Common myeloid progenitor, CD34-positive (primary cell): ENCODE measurements around the gene STIM1.
A peak's percentile ranks its signal among the peaks of the same experiment; 100 is the strongest.
"Not testable (repeated sequence)": the region's sequence is repeated elsewhere in the genome, so short reads cannot be mapped to it uniquely, and the experiment has no call there.

Experiments used
- CTCF ChIA-PET: fragments of 350-600 bp; sonication (Branson Sonifier 250); formaldehyde crosslinking; loops from one replicate; lab custom pipeline; 2021; ENCODE audit warnings: antibody characterized with exemption; lab: Charles Lee
- POLR2A ChIA-PET: fragments of 350-600 bp; sonication (Branson Sonifier 250); formaldehyde crosslinking; loops from one replicate; lab custom pipeline; 2021; ENCODE audit warnings: antibody characterized with exemption; lab: Charles Lee
- DNase-seq, 3 donors: peaks; one replicate each; pipeline versions ENCODE4 v3.0.0 to v3.0.0-alpha.2; 2013
- H3K27ac ChIP-seq, 2 experiments: 1 replicate in 1 of 2; 2 replicates in 1 of 2; pipeline ENCODE4 v1.7.0; 2013; ENCODE audit warnings: inconsistent platforms in 2 of 2, low read length in 2 of 2, mild to moderate bottlenecking in 2 of 2, low read depth in 1 of 2, moderate library complexity in 1 of 2; ENCODE audit not compliant: severe bottlenecking in 2 of 2, insufficient read depth in 1 of 2, poor library complexity in 1 of 2
- H3K27me3 ChIP-seq, 5 experiments: replicated peaks in 2 of 5; 1 replicate in 3 of 5; 2 replicates in 2 of 5; pipeline versions ENCODE4 v1.6.1 to v1.7.0; 2013; ENCODE audit warnings: low read length in 4 of 5, mild to moderate bottlenecking in 2 of 5, moderate library complexity in 2 of 5, inconsistent platforms in 1 of 5; ENCODE audit not compliant: insufficient read depth in 5 of 5, control insufficient read depth in 4 of 5
- H3K36me3 ChIP-seq, 4 experiments: 1 replicate in 2 of 4; 2 replicates in 2 of 4; pipeline versions ENCODE4 v1.6.1 to v1.7.0; 2013; ENCODE audit warnings: low read length in 3 of 4, control low read depth in 1 of 4, mild to moderate bottlenecking in 1 of 4; ENCODE audit not compliant: control insufficient read depth in 4 of 4, insufficient read depth in 4 of 4
- H3K4me1 ChIP-seq, 4 experiments: 1 replicate in 3 of 4; 2 replicates in 1 of 4; pipeline versions ENCODE4 v1.6.1 to v1.7.1; 2013; ENCODE audit warnings: low read length in 3 of 4, mild to moderate bottlenecking in 3 of 4, control low read depth in 1 of 4, inconsistent platforms in 1 of 4, moderate library complexity in 1 of 4; ENCODE audit not compliant: control insufficient read depth in 4 of 4, insufficient read depth in 4 of 4; ENCODE audit errors: control extremely low read depth in 1 of 4
- H3K4me3 ChIP-seq, 7 experiments: 1 replicate in 4 of 7; 2 replicates in 3 of 7; pipeline versions ENCODE4 v1.5.1 to v1.7.0; 2013; ENCODE audit warnings: mild to moderate bottlenecking in 7 of 7, low read length in 6 of 7, moderate library complexity in 6 of 7, inconsistent platforms in 2 of 7, low read depth in 2 of 7, control low read depth in 1 of 7; ENCODE audit not compliant: insufficient read depth in 4 of 7, control insufficient read depth in 1 of 7; ENCODE audit errors: extremely low read depth in 1 of 7
- H3K9me3 ChIP-seq, 5 experiments: 1 replicate in 4 of 5; 2 replicates in 1 of 5; pipeline versions ENCODE4 v1.6.1 to v1.7.1; 2013; ENCODE audit warnings: low read length in 4 of 5, mild to moderate bottlenecking in 2 of 5, inconsistent platforms in 1 of 5, low read depth in 1 of 5, moderate library complexity in 1 of 5; ENCODE audit not compliant: control insufficient read depth in 4 of 5, insufficient read depth in 2 of 5; ENCODE audit errors: control extremely low read depth in 1 of 5
- WGBS: methylation state at CpG from one replicate; pipeline ENCODE4 v1.1.5; 2013; ENCODE audit not compliant: insufficient coverage; 5-methylcytosine and 5-hydroxymethylcytosine counted together

Gene STIM1

DNA sequence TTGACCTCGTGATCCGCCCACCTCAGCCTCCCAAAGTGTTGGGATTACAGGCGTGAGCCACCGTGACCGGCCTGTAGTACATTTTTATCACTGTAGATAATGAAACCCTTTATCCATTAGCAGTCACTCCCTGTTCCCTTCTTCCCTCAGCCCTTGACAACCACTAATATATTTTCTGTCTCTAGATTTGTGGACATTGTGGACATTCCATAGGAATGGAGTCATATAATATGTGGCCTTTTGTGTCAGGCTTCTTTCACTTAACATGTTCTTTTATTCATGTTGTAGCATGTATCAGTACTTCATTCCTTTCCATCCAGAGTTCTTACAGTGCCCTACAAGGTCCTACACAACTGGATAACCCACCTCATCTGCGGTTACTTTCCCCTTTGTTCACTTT lies 269.7 kb downstream of the STIM1 start:
- CTCF ChIA-PET, result no interaction called here
- no peak overlapping the region for H3K4me3 ChIP-seq
- H3K4me1 ChIP-seq, result no peaks in the 10 kb centered on the region
- WGBS, result 87% methylated on average over 1 of the region's 6 CpGs
- POLR2A ChIA-PET, result no interaction called here
- H3K27ac ChIP-seq, result no peak overlapping the region
- no peaks in the 10 kb centered on the region for H3K9me3 ChIP-seq
- no peak for DNase-seq
- peaks cover 28 to 79% (median 57%) of the 10 kb centered on the region in 4 experiments for H3K36me3 ChIP-seq
- H3K27me3 ChIP-seq, result no peaks in the 10 kb centered on the region

DNA sequence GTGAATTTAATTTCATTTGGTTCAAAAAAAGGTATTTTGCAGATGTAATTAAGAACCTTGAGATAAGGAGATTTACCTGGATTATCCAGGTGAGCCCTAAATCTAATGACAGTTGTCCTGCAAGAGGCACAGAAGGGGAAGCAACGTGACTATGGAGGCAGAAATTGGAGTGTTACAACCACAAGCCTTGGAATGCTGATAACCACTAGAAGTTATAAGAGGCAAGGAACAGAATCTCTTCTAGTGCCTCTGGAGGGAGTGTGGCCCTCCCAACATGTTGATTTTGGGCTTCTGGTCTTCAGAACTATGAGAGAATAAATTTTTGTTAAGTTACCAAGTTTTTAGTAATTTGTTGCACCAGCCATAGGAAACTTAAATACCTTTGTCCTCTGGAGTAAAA lies 271.9 kb downstream of the STIM1 start:
- Histone ChIP-seq H3K27ac (no peak overlapping the region), H3K9me3 (no peaks in the 10 kb centered on the region), H3K36me3 (peaks cover 26 to 75% (median 57%) of the 10 kb centered on the region in 4 experiments), H3K27me3 (no peaks in the 10 kb centered on the region), H3K4me1 (no peaks in the 10 kb centered on the region), H3K4me3 (no peak overlapping the region)
- ChIA-PET CTCF (no interaction called here), POLR2A (no interaction called here)
- DNase-seq, result no peak
- 100% methylated on average over 1 of the region's 1 CpG for WGBS

- DNase-seq, H3K27me3 ChIP-seq, H3K4me1 ChIP-seq, H3K9me3 ChIP-seq, POLR2A ChIA-PET, H3K4me3 ChIP-seq, CTCF ChIA-PET, H3K27ac ChIP-seq: not testable (repeated sequence)
- WGBS, result 100% methylated on average over 2 of the region's 4 CpGs
- peaks cover 32 to 78% (median 54%) of the 10 kb centered on the region in 4 experiments for H3K36me3 ChIP-seq
Observed at GRCh38 chr11:4130219-4130618, 274.8 kb downstream of the STIM1 start.

DNA sequence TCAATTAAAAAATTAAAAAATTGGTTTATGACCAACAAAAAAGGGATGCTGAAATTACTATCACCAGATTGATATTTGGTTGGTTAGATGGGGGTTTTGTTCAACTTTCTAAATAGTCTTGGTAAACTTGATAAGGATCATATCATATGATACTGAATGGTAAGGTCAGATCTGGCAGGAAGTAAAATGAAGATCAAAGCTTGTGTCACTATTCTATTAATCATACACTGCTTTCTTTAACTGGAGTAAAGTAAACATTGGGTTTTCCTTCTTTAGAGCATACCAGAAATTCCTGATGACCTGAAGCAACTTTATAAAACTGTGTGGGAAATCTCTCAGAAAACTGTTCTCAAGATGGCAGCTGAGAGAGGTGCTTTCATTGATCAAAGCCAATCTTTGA lies 279.3 kb downstream of the STIM1 start:
- Histone ChIP-seq H3K4me1 (no peaks in the 10 kb centered on the region), H3K4me3 (no peak overlapping the region), H3K9me3 (peaks cover 4 to 17% (median 7%) of the 10 kb centered on the region in 5 experiments), H3K27ac (no peak overlapping the region), H3K27me3 (no peaks in the 10 kb centered on the region), H3K36me3 (peaks cover 39 to 64% (median 52%) of the 10 kb centered on the region in 4 experiments)
- ChIA-PET POLR2A (no interaction called here), CTCF (interaction anchor here (0.5 kb wide), 1 partner anchor 250 kb away, joined by 3 read pairs; no protein-coding TSS in a partner anchor)
- DNase-seq, result no peak

DNA sequence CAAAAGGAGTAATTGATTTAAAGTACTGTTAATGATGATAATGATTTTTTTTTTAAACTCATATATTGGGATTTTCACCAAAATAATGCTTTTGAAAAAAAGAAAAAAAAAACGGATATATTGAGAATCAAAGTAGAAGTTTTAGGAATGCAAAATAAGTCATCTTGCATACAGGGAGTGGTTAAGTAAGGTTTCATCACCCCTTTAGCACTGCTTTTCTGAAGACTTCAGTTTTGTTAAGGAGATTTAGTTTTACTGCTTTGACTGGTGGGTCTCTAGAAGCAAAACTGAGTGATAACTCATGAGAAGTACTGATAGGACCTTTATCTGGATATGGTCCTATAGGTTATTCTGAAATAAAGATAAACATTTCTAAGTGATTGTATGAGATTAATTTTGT lies 283.0 kb downstream of the STIM1 start:
- peaks cover 32 to 72% (median 54%) of the 10 kb centered on the region in 4 experiments for H3K36me3 ChIP-seq

DNA sequence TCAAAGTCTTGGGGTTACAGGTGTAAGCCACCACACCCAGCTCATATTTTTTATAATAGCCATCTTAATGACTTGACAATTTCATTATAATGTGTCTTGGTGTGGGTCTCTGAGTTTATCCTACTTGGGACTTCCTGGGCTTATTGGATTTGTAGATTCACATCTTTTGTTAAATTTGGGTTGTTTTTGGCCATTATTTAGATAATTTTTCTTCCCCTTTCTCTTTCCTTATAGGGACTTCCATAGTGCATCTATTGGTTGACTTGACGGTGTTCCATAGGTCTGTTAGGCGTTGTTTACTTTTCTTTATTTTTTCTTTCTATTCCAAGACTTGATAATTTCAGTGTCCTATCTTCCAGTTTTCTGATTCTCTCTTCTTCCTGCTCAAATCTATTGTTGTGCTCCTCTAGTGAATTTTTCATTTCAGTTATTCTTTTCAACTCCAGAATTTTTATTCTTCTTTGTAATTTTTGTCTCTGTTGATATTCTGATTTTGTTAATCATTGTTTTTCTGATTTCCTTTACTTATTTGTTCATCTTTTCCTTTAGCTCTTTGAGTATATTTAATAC lies 284.7 kb downstream of the STIM1 start:
- POLR2A ChIA-PET, result no interaction called here
- no peak overlapping the region for H3K4me3 ChIP-seq
- H3K27ac ChIP-seq, result no peak overlapping the region
- H3K27me3 ChIP-seq, result no peaks in the 10 kb centered on the region
- 100% methylated on average over 2 of the region's 2 CpGs for WGBS
- peaks cover 8 to 46% (median 13%) of the 10 kb centered on the region in 5 experiments for H3K9me3 ChIP-seq
- H3K36me3 ChIP-seq, result peaks cover 27 to 63% (median 47%) of the 10 kb centered on the region in 4 experiments
- H3K4me1 ChIP-seq, result peaks cover 0 to 6% (median 4%) of the 10 kb centered on the region in 4 experiments
- CTCF ChIA-PET, result interaction anchor here (0.6 kb wide), 1 partner anchor 28 kb away, joined by 3 read pairs; no protein-coding TSS in a partner anchor
- peak in 2 of 3 donors; percentile 36 to 61 for DNase-seq

More for the DNA sequence above, 283.0 kb downstream of the STIM1 start:
- Histone ChIP-seq H3K4me1 (no peaks in the 10 kb centered on the region), H3K27ac (no peak overlapping the region), H3K9me3 (peaks cover 8 to 46% (median 13%) of the 10 kb centered on the region in 5 experiments), H3K27me3 (no peaks in the 10 kb centered on the region), H3K4me3 (no peak overlapping the region)
- DNase-seq, result no peak
- ChIA-PET CTCF (no interaction called here), POLR2A (no interaction called here)
- no CpG with 5 or more reads among the region's 1 CpG for WGBS
